Esophagus mucosa (tissue), 1 donor: Measurements from ENCODE around the gene KIFC1. TPM values are rescaled to one million over a fixed set of nuclear protein-coding genes. Genes with fewer than 3 reads are reported as not detected.
"Not testable (repeated sequence)": the region's sequence is repeated elsewhere in the genome, so short reads cannot be mapped to it uniquely, and the experiment has no call there.

ENCODE experiments used
- ATAC-seq: fragments of 200-7000 bp; cut with Tn5 transposase; one replicate; pipeline ENCODE4 v1.9.1; 2020
- total RNA-seq: library from RNA; stranded (reverse); gene quantifications from one replicate; pipeline ENCODE4 v1.2.4, GENCODE V29; 2023
- donor health status: DM: yes; HTN: yes; CAD: no.

KIFC1 gene
- total RNA-seq, 1 donor from 2014 or later, result 19.0 TPM

- ATAC-seq, result peak; percentile 78
Measured at GRCh38 chr6:33375143-33375671, 16.4 kb upstream of the KIFC1 start.

DNA sequence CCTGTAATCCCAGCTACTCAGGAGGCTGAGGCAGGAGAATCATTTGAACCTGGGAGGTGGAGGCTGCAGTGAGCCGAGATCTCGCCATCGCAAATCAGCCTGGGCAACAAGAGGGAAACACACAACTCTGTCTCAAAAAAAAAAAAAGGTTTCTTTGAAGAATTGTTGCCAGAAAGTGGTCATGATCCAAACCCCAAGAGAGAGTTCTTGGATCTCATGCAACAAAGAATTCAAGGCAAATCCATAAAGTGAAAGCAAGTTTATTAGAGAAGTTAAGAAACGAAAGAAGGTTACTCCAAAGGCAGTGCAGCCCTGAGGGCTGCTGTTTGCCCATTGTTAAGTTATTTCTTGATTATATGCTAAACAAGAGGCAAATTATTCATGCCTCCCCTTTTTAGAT lies 14.5 kb upstream of the KIFC1 start:
- ATAC-seq, result no peak

DNA sequence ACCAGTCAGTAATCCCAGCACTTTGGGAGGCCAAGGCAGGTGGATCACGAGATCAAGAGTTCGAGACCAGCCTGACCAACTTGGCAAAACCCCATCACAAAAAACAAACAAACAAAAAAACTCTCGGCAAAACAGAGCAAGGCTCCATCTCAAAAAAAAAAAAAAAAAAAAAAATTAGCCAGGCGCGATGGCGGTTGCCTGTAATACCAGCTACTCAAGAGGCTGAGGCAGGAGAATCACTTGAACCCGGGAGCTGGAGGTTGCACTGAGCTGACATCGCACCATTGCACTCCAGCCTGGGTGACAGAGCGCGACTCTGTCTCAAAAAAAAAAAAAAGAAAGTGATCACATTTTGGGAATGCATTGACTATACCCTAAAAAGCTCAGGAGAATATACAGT lies 12.4 kb upstream of the KIFC1 start:
- ATAC-seq, result not testable (repeated sequence)

DNA sequence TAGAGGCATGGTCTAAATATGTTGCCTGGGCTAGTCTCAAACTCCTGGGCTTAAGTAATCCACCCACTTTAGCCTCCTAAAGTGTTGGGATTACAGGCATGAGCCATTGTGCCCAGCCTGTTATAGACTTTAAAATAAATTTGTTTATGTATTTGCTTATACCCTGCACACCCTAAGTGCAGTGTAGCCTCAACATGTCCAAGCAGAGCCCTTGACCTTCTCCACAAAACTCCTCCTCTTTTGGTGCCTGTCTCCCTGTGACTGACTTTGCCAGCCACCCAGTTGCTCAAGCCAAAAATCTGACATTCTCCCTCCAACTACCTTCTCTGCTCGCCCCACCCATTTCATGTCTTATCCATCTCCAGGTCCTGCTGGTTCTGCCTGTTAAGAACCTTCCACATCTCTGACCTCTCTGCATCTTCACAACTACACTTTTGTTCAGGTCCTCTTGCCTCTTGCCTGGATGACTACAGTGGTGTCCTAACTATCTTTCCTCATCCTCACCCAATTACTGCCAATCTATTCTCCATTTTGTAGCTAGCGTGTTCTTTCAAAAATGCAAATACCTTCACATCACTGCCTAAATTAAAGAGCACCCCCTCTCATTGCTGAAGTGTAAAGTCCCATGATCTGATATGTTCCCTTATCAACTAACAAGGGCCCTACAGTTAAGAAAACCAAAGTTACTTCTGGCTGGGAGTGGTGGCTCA lies 11.2 kb upstream of the KIFC1 start:
- ATAC-seq, result peak; percentile 73

DNA sequence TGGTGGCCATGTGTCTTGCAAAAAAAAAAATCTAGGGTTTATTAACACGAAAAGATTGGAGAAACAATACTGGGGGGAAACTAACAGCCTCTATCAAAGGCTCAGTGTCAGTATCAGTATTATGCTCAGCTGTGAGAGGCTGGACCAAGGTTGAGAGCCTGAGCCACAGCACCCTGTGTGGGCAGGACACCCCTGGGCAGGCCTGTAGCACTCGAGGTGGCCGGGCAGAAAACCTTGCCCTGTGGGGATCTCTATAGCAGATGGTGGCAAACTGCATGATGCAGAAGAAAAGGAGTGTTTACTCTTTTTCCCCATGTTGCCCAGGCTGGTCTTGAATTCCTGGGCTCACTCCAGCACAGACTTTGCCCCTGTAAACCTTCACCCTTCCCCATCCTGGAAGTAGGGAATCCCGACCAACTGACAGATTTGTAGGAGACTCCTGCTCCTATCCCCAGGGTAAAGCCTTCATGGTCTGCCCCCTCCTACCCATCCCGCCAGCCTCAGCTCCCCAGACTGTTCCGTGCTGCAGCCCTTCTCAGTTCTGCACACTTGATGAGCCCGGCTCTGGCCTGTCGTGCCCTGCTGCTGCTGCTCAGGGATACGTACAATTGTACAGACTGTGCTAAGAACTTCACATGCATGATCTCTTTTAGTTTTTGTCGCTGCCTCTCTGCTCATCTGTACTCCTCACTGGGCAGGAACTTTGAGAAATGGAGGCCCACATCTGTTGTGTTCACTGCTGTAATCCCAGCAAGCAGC lies 8.0 kb upstream of the KIFC1 start:
- ATAC-seq, result no peak

DNA sequence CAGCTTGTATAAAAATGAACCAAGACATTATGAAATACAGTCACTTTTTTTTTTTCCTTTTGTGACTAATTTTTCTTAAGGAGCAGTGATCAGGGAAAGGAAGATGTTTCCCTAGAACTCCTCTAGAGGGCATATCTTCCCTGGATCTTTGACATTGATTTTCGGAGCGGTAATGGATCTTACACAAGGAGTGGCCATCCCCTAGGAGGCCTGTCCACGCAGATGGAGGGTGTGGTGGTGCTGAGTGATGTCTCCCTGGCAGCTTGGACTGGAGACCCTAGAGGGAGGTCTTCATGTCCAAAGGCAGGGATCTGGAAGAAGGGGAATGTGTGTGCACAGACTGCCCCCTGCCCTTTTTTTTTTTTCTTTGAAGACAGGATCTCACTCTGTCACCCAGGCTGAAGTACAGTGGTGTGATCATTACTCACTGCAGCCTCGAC lies 7.0 kb upstream of the KIFC1 start:
- peak; percentile 50 for ATAC-seq

DNA sequence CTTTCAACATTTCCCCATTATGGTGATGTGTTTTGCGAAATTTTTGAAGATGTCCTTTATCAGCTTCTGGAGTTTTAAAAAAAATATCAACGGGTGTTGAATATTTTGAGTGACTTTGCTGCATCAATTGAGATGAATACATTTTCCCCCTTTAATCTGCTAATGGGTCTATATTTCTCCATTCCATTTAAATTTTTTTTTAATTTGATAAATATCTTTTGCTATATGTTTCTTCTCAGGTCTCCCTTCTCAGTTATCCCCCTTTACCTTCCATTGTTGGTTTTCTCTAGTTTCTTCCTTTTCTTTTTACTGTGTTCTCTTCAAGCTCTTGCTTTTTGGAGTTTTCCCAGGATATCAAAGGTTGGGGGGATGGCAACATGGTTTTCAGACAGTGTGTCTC lies 1.4 kb upstream of the KIFC1 start:
- ATAC-seq, result no peak

- no peak for ATAC-seq
Measured at GRCh38 chr6:33390767-33391277, 801 bp upstream of the KIFC1 start.

- peak; percentile 6 for ATAC-seq
Measured at GRCh38 chr6:33391922-33392594, 435 bp downstream of the KIFC1 start.

- no peak for ATAC-seq
Measured at GRCh38 chr6:33392595-33392948, 949 bp downstream of the KIFC1 start.

- no peak for ATAC-seq
Measured at GRCh38 chr6:33392979-33393378, 1.4 kb downstream of the KIFC1 start.

GRCh38 chr6:33397541-33397940 lies 5.9 kb downstream of the KIFC1 start:
- no peak for ATAC-seq

DNA sequence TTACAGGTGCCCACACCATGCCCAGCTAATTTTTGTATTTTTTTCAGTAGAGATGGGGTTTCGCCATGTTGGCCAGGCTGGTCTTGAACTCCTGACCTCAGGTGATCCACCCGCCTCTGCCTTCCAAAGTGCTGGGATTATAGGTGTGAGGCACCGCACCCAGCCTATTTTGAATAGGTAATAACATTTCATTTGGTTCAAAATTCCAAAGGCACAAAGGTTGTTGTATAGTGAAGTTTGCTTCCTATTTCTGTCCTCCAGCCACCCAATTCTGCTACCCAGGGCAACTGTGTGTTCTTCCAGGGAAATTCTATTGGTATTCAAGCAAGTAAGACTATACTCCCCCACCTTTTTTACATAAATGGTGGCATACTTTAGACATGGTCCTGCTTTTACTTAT lies 7.0 kb downstream of the KIFC1 start:
- ATAC-seq, result not testable (repeated sequence)

DNA sequence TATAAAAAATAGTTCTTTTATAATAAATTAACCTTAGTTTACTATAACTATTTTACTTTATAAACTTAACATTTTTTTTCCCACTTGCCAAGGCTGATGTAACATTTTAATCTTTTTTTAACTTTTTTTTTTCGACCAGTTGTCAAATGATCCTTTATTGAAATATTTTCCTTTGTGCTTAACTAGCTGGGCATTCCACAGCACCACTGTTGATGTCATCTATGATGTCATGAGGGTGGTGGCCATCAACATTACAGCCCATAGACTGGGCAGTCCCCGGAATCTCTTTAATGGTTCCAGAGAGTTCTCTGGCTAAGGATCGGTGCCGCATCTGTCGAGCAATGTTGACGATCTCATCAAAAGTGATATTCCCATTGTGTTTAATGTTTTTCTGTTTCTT lies 8.3 kb downstream of the KIFC1 start:
- not testable (repeated sequence) for ATAC-seq

DNA sequence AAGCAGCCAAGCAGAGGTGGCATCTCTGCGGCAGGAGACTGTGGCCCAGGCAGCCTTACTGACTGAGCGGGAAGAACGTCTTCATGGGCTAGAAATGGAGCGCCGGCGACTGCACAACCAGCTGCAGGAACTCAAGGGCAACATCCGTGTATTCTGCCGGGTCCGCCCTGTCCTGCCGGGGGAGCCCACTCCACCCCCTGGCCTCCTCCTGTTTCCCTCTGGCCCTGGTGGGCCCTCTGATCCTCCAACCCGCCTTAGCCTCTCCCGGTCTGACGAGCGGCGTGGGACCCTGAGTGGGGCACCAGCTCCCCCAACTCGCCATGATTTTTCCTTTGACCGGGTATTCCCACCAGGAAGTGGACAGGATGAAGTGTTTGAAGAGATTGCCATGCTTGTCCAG lies 13.3 kb downstream of the KIFC1 start:
- no peak for ATAC-seq

- no peak for ATAC-seq
Measured at GRCh38 chr6:33405386-33405940, 13.8 kb downstream of the KIFC1 start.

- no peak for ATAC-seq
Measured at GRCh38 chr6:33406126-33406525, 14.5 kb downstream of the KIFC1 start.

DNA sequence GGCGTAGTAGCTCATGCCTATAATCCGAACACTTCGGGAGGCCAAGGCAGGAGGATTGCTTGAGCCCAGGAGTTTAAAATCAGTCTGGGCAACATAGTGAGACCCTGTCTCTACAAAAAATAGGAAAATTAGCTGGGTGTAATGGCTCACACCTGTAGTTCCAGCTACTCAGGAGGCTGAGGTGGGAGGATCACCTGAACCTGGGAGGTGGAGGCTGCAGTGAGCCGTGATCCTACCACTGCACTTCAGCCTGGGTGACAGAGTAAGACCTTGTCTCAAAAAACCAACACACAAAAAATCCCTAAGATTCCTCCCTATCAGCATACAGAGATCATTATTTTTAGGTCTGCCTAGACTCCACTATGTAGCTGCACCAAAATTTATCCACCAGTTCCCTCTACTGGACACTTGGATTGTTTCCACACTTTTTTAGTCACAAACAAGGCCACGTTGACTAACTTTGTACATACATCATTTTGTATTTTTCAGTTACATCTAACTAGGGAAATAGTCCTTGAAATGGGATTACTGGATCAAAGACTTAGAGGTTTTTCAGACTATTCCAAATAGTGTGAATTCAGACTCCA lies 15.6 kb downstream of the KIFC1 start:
- no peak for ATAC-seq

GRCh38 chr6:33410050-33410710 lies 18.6 kb downstream of the KIFC1 start:
- peak; percentile 90 for ATAC-seq

- peak; percentile 66 for ATAC-seq
Measured at GRCh38 chr6:33410711-33411631, 19.3 kb downstream of the KIFC1 start, which contains the start of gene PHF1. PHF1 (plus strand) TSS chr6:33411014; CDS start chr6:33412264, 1,250 bp downstream.

DNA sequence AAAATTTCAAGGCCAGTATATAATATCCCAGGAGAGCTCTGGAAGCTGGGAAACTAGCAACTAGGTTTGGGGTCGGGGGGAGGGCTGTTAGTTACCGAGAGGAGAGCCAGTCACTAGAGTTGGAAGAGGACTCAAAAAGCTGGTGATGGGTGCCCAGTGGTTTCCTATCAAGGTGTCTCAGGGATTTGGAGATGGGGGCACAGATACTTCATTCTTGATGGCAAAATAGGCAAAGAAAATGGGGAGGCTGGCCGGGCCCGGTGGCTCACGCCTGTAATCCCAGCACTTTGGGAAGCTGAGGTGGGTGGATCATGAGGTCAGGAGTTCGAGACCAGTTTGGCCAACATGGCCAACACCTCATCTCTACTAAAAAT lies 20.0 kb downstream of the KIFC1 start:
- ATAC-seq, result no peak
